IPS-15b (cell line): ENCODE measurements around the gene LRMDA.

Experiments
- H3K27me3 ChIP-seq: one replicate; pipeline ENCODE4 v1.6.1; 2013; ENCODE audit warnings: low read length; ENCODE audit not compliant: control insufficient read depth, insufficient read depth
- H3K36me3 ChIP-seq: one replicate; pipeline ENCODE4 v1.6.1; 2013; ENCODE audit warnings: low read length; ENCODE audit not compliant: control insufficient read depth, insufficient read depth
- H3K4me1 ChIP-seq: one replicate; pipeline ENCODE4 v1.6.1; 2013; ENCODE audit warnings: mild to moderate bottlenecking, low read length; ENCODE audit not compliant: control insufficient read depth, insufficient read depth
- H3K4me3 ChIP-seq: one replicate; pipeline ENCODE4 v1.5.1; 2013; ENCODE audit warnings: low read depth, low read length
- H3K9ac ChIP-seq: one replicate; pipeline ENCODE4 v1.6.1; 2013; ENCODE audit warnings: low read depth, mild to moderate bottlenecking, low read length
- H3K9me3 ChIP-seq: one replicate; pipeline ENCODE4 v1.6.1; 2013; ENCODE audit warnings: mild to moderate bottlenecking, low read length; ENCODE audit not compliant: control insufficient read depth, insufficient read depth

The LRMDA gene

DNA sequence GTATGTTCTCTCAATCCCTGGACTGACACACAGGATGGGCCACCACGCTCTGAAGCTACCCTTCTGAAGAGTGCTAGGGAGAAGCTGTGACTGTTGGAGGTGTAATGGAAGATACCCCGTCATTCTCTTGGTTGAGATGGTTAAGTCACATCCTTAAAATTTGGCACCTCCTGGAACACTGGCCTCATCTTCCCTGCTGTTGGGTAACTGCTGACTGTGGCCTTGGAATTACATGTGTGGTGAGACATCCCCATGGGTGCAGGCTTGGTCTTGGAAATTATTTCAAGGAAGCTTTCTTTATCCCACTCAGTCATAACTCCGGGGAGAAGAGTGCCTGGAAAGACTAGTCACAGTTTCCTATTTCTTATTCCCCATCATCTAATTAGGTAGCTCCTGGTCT lies 62.0 kb downstream of the LRMDA start:
- Histone ChIP-seq H3K9me3 (no peaks in the 10 kb centered on the region), H3K27me3 (no peaks in the 10 kb centered on the region), H3K9ac (no peak overlapping the region), H3K36me3 (no peaks in the 10 kb centered on the region), H3K4me3 (no peak overlapping the region), H3K4me1 (no peaks in the 10 kb centered on the region)

DNA sequence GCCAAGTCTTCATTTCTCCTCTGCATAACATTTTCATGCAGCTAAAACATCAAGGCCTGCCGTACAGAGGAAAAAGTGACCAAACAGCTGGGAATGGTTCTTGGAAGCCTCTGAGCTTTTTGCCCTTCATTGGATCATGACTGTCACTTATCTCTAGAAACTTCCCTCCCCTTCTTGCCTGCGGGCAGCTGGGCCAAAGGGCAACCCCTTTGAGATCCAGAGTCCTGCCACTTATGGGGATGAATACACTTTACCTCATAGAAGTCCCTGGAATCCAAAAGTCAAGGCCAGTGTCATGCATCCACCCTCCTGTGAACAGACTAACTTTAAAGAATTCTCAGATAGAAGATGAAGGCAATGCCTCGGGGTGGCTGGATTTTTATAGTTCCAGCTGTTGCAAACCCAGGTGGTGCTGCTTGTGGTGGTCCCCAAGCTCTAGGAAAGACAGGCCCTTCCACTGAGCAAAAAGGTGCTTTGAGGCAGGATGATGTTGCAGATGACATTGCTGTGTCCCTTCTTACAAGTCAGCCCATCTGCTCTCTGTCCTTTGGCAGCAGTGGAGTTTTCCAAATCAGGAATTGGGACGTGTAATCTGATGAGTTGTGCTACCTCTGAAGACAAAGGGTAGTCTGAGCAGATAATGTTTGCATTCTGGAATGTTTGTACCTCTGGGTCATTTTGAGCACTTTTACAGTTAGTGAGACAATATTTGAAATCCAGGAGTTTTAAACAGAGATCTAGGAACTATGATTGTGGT lies 64.2 kb downstream of the LRMDA start:
- no peaks in the 10 kb centered on the region for H3K4me1 ChIP-seq
- H3K36me3 ChIP-seq, result no peaks in the 10 kb centered on the region
- H3K9me3 ChIP-seq, result no peaks in the 10 kb centered on the region
- H3K4me3 ChIP-seq, result no peak overlapping the region
- no peaks in the 10 kb centered on the region for H3K27me3 ChIP-seq
- no peak overlapping the region for H3K9ac ChIP-seq

GRCh38 chr10:75496191-75496567 lies 64.8 kb downstream of the LRMDA start:
- H3K9ac ChIP-seq, result no peak overlapping the region
- no peak overlapping the region for H3K4me3 ChIP-seq
- no peaks in the 10 kb centered on the region for H3K4me1 ChIP-seq
- H3K27me3 ChIP-seq, result no peaks in the 10 kb centered on the region
- H3K9me3 ChIP-seq, result no peaks in the 10 kb centered on the region
- no peaks in the 10 kb centered on the region for H3K36me3 ChIP-seq

DNA sequence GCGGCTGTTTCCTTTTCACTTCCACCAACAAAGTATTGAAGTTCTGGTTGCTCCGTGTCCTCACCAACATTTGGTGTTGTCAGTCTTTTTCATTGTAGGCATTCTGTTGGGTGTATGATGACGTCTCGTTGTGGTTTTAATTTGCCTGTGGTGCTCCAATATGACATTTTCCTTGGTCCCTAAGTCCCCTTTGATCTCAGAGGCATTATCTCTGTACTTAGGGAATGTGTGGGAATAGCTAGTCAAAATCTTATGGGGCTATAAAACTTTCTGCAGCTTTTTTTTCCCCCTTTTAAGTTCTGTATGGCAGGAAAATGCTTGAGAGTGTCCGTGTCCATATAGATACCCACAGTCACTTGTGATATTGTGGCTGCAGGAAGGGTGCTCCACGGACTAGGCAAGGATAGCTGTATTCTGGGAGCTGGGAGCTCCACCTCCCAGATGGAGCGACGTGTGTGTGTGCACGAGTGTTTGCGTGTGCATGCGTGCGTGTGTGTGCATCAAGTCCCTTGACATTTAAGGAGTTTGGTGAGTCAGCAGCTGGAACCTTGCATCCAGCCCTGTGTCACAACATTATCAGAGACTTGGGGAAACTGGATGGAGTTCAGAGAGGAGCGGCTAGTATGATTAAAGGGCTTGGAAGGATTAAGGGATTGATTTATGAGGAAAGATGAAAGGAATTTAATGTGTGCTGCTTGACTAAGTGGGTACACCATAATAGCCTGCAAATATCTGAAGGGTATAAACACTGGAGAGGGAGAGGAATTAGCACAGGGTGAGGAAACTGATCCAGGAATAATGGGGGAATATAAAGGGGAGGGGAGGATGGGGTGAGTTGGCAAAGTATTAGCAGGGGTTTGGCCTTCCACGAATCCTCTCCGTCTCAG lies 66.8 kb downstream of the LRMDA start:
- Histone ChIP-seq H3K9ac (no peak overlapping the region), H3K27me3 (no peaks in the 10 kb centered on the region), H3K36me3 (no peaks in the 10 kb centered on the region), H3K4me1 (no peaks in the 10 kb centered on the region), H3K4me3 (no peak overlapping the region), H3K9me3 (no peaks in the 10 kb centered on the region)

- no peaks in the 10 kb centered on the region for H3K4me1 ChIP-seq
Observed at GRCh38 chr10:75498884-75499350, 67.5 kb downstream of the LRMDA start.

GRCh38 chr10:75499556-75500160 lies 68.2 kb downstream of the LRMDA start:
- H3K4me3 ChIP-seq, result no peak overlapping the region
- H3K9me3 ChIP-seq, result no peaks in the 10 kb centered on the region
- no peaks in the 10 kb centered on the region for H3K27me3 ChIP-seq
- no peaks in the 10 kb centered on the region for H3K36me3 ChIP-seq
- H3K4me1 ChIP-seq, result no peaks in the 10 kb centered on the region
- no peak overlapping the region for H3K9ac ChIP-seq

More at GRCh38 chr10:75498884-75499350, 67.5 kb downstream of the LRMDA start:
- no peak overlapping the region for H3K4me3 ChIP-seq
- no peaks in the 10 kb centered on the region for H3K27me3 ChIP-seq
- H3K9me3 ChIP-seq, result no peaks in the 10 kb centered on the region
- no peak overlapping the region for H3K9ac ChIP-seq
- no peaks in the 10 kb centered on the region for H3K36me3 ChIP-seq

DNA sequence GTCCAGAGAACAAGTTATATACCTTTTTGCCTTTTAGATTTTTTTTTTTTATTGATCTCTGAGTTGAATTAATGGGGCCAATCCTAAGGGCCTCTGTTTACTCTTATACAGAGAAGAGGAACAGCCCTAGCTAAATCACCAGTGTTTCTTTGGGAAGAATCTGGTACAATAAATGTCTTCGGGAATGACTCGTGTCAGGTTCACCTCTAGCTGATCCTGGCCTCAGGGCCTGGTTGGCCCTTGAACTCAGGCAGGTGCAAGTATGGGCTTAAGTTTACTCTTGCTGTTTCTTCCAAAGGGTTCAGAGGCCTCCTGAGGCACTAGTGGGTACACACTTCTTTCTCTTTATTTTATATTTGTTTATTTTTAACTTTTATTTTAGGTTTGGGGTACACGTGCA lies 71.0 kb downstream of the LRMDA start:
- H3K4me1 ChIP-seq, result no peaks in the 10 kb centered on the region
- H3K9ac ChIP-seq, result no peak overlapping the region
- H3K4me3 ChIP-seq, result no peak overlapping the region
- no peaks in the 10 kb centered on the region for H3K36me3 ChIP-seq
- no peaks in the 10 kb centered on the region for H3K27me3 ChIP-seq
- no peaks in the 10 kb centered on the region for H3K9me3 ChIP-seq

DNA sequence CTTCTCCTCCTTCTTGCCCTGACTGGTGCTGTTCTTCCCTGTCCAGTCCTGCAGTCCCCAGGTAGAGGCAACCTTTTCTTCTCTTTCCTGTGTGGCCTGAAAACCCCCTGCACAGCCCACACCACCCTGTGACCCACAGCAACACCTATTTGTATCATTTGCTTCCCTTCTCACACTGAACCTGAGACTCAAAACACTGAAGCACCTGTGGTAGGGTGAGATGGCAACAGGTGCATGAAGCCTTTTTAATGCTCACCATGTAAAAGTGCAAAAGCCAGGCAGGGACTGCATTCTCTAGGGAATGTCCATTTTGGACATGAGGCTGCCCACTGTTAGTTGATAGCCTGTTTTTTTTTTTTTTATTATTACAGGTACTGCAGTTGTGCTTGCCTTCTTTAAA lies 71.4 kb downstream of the LRMDA start:
- Histone ChIP-seq H3K9me3 (no peaks in the 10 kb centered on the region), H3K36me3 (no peaks in the 10 kb centered on the region), H3K27me3 (no peaks in the 10 kb centered on the region), H3K9ac (no peak overlapping the region), H3K4me1 (no peaks in the 10 kb centered on the region), H3K4me3 (no peak overlapping the region)

- Histone ChIP-seq H3K36me3 (no peaks in the 10 kb centered on the region), H3K9me3 (no peaks in the 10 kb centered on the region), H3K9ac (no peak overlapping the region), H3K27me3 (no peaks in the 10 kb centered on the region), H3K4me3 (no peak overlapping the region), H3K4me1 (no peaks in the 10 kb centered on the region)
Observed at GRCh38 chr10:75505293-75505692, 73.9 kb downstream of the LRMDA start.

- H3K4me3 ChIP-seq, result no peak overlapping the region
- no peaks in the 10 kb centered on the region for H3K9me3 ChIP-seq
- no peaks in the 10 kb centered on the region for H3K36me3 ChIP-seq
- H3K9ac ChIP-seq, result no peak overlapping the region
- H3K27me3 ChIP-seq, result no peaks in the 10 kb centered on the region
- H3K4me1 ChIP-seq, result no peaks in the 10 kb centered on the region
Observed at GRCh38 chr10:75505840-75506506, 74.5 kb downstream of the LRMDA start.

DNA sequence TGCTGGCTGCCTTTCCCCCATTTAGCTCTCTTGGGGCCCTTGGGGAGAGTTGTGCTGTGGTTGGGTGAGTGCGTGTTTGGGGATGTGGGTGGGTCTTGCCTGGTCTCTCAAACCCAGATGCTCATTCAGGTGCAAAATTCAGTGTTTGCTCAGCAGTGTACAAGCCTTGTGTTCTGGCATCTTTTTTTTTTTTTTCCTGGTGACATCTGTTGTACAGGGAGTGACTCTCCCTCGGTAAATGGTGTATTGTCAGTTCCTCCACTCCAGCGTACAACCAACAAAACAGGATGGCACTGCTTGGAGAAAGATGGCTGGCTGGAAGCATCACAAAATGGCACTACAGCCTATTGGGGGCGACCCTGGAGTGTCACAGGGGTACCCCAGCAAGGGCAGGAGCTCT lies 75.5 kb downstream of the LRMDA start:
- Histone ChIP-seq H3K27me3 (peaks cover 6% of the 10 kb centered on the region), H3K9me3 (no peaks in the 10 kb centered on the region), H3K4me1 (no peaks in the 10 kb centered on the region), H3K9ac (no peak overlapping the region), H3K4me3 (no peak overlapping the region), H3K36me3 (no peaks in the 10 kb centered on the region)
